ENCODE data around the gene SERINC3. TPM values are rescaled to one million over a fixed set of nuclear protein-coding genes. Genes with fewer than 3 reads are reported as not detected.

The SERINC3 gene
- total RNA-seq, 1 donor from 2014 or later = 94.3 TPM

Other genes with a start within 250 kb of the SERINC3 start
- gene FITM2, start 210.9 kb downstream of the SERINC3 start, total RNA-seq = 6.3 and 7.4 TPM in 2 replicates
- gene R3HDML, start 185.0 kb downstream of the SERINC3 start, total RNA-seq = 0.25 and 1.3 TPM in 2 replicates
- gene HNF4A, start 166.4 kb downstream of the SERINC3 start, total RNA-seq = not detected in 2 replicates
- gene TTPAL, start 46.2 kb downstream of the SERINC3 start, total RNA-seq = 23.3 and 25.2 TPM in 2 replicates
- 27.8 and 30.1 TPM in 2 replicates for gene PKIG, start 60.5 kb upstream of the SERINC3 start, total RNA-seq
- gene ADA, start 129.6 kb upstream of the SERINC3 start, total RNA-seq = 67.5 and 68.5 TPM in 2 replicates
- not detected in 2 replicates for gene CCN5, start 193.3 kb upstream of the SERINC3 start, total RNA-seq
- gene KCNK15, start 223.8 kb upstream of the SERINC3 start, total RNA-seq = 0.14 and 0.17 TPM in 2 replicates

All from astrocyte (in vitro differentiated cells and primary cell).